Stimulated activated CD8-positive, alpha-beta memory T cell treated with anti-CD3 and anti-CD28 coated beads, Interleukin-7, amount 100 ng/mL, for 4 hours (primary cell): ENCODE results near the gene ZNF428.
"Not testable (repeated sequence)": the region's sequence is repeated elsewhere in the genome, so short reads cannot be mapped to it uniquely, and the experiment has no call there.

ENCODE experiments used
- DNase-seq, 2 donors: peaks; one replicate each; pipeline ENCODE4 v3.0.0-alpha.2; 2020; ENCODE audit warnings: low read depth in 2 of 2

Gene ZNF428

DNA sequence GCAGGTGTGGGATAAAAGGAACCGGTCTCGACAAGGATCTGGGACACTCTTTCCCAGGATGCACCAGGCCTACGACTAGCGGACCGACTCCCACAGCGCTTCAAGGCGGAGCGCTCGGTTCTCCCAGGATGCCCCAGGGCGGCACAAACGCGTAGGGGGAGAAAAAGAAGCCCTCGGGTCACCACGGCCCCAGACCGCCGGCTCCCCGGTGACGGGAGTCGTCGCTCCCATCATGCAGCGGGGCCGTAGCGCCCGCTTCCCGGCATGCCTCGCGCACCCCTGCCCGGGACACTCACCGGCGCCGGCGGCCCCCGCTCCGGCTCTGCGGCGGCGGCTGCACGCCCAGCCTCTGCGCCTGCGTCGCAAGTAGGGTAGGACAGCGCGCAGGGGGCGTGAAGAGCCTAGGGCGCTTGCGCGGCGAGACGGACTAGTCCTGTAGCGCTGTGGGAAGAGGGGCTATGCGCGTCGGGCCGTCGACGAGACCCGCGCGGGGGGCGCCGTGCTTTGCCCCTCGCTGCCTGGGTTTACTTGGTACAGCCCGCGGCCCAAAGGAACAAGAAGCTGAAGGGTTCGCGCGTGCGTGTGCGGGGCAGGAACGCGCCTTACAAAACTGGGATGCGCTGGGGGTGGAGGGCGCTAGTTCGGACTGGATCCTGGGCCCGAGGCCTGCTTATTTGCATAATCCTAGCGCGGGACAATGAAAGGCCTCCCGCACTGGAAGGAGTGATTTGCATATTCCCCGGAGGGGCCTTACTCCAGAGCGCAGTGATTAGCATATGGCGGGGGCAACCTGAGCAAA lies at the start of gene ZNF428:
TSS of gene ZNF428 (minus strand) at position 368 of the 799 bp plus-strand sequence. CDS start 5,325 bp downstream, outside the sequence.
- DNase-seq = peak; percentile 74 to 89

GRCh38 chr19:43668406-43669109 lies 49.1 kb upstream of the ZNF428 start:
- peak; percentile 81 to 93 for DNase-seq

DNA sequence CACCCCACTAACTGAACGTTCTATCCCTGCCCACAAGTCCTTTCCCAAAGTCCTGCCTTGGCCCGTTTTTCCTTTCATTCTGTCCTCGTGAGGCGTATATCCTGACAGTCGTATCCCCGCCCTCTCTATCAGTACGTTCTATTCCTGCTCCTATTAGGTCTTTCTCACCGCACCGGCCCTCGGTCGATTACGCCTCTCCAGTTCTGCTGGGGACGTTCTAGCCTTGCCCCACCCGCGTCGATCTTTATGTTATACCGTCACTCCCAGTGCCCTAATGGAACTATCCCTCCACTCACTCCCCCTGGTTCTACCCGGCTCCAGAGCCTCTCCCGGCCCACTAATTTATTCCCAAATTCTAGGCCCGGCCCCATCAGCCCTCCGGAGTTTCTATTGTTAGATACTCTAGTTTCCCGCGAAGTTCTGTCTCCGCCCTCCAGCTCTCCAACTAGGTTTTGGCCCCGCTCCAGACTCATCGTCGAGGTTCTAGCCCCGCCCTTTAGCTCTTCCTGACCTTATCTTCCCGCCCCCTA lies 48.5 kb upstream of the ZNF428 start:
- DNase-seq = no peak

GRCh38 chr19:43667126-43667875 lies 47.9 kb upstream of the ZNF428 start:
- no peak for DNase-seq

GRCh38 chr19:43664018-43664417 lies 44.6 kb upstream of the ZNF428 start:
- no peak for DNase-seq

GRCh38 chr19:43662487-43662886 lies 43.1 kb upstream of the ZNF428 start:
- no peak for DNase-seq

DNA sequence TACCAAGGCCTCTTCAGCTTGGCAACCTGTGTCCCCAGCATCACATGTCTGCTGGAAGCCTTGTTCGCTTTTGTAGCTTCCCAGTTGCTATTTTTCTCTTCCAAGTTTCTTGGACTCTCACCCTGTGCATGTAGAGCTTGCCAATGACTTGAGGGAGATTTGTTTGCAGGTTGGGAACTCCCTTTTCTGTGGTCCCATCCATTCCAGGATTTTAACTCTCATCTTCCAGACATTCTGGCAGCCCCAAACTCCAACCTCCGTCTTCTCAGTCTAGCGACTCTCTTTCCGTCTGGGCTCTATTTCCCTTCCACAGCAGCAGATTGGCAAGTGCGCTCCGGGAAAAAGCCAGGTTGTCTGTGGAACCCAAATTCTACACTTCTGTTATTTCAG lies 41.5 kb upstream of the ZNF428 start:
- no peak for DNase-seq

GRCh38 chr19:43660301-43660970 lies 41.0 kb upstream of the ZNF428 start:
- DNase-seq = no peak

GRCh38 chr19:43658494-43658893 lies 39.1 kb upstream of the ZNF428 start:
- DNase-seq = no peak

DNA sequence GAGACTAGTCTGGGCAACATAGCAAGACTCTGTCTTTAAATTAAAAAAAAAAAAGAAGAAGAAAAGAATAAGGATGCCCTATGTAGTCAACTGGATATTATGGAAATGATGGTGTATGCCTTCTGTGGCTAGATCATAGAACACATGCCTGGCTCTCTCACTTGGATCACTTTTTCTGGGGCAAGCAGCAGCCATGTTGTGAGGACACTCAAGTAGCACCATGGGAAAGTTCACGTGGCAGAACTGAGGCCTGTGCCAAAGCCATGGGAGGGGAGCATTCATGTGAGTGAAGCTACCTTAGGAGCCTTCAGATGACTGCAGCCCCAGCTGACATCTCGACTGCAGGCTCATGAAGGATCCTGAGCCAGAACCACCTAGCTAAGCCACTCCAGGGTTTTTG lies 38.6 kb upstream of the ZNF428 start:
- DNase-seq = no peak

- no peak for DNase-seq
These were observed 37.0 kb upstream of the ZNF428 start for GRCh38 chr19:43656436-43656835.

GRCh38 chr19:43652546-43652874 lies 33.1 kb upstream of the ZNF428 start:
- no peak for DNase-seq

DNA sequence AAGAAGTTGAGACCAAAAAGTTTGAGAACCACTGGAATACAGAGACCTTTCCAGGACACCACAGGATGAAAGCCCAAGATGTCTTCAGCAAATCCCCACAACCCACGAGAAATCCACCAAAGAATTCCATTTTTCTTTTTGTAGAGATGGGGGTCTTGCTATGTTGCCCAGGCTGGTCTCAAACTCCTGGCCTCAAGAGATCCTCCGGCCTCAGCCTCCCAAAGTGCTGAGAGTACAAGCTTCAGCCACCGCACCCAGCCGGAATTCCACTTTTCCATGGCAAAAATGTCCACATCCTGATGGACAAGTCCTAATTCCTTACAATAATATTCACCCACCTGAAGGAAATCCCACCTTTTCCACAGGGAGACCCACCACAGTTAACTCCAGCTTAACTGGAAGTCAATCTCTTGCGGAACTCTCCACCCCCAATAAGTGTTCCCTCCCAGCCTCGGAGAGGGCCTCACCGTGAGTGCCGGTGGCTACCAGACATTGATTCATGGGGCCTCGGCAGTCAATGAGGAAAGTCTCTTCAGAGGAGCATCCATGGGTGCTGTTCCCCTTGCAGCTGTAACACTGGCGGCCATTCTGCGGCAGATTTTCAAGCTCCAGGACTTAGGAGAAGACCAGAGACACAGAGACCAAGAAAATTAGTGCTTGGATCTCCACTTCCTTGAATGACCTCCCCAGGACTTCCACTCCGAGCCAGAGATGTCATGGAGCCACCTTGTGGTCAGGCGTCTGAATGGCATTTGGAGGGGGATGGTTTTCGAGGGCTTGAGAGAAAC lies 32.5 kb upstream of the ZNF428 start:
- DNase-seq = no peak

DNA sequence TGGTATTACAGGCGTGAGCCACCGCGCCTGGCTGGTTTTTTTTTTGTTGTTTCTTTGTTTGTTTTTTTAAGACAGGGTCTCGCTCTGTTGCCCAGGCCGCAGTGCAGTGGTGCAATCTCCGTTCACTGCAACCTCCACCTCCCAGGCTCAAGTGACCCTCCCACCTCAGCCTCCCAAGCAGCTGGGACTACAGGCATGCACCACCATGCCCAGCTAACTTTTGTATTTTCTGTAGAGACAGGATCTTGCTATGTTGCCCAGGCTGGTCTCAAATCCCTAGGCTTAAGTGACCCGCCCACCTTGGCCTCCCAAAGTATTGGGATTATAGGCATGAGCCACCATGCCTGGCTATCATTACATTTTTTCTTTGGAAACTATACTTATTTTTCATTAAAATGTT lies 30.8 kb upstream of the ZNF428 start:
- DNase-seq = not testable (repeated sequence)

- no peak for DNase-seq
These were observed 30.1 kb upstream of the ZNF428 start for GRCh38 chr19:43649514-43649913.

GRCh38 chr19:43648633-43649032 lies 29.2 kb upstream of the ZNF428 start:
- no peak for DNase-seq

DNA sequence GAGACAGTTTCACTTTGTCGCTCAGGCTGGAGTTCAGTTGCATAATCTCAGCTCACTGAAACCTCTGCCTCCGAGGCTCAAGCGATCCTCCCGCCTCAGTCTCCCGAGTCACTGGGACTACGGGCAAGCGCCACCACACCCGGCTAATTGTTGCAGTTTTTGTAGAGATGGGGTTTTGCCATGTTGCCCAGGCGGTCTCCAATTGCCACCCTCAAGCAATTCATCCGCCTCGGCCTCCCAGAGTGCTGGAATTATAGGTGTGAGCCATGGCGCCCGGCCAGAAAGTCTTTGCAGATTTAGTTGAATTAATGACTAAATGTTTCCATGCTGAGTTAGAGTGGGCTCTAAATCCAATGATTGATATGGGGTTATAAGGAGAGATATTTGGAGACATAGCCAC lies 24.8 kb upstream of the ZNF428 start:
- DNase-seq = no peak

DNA sequence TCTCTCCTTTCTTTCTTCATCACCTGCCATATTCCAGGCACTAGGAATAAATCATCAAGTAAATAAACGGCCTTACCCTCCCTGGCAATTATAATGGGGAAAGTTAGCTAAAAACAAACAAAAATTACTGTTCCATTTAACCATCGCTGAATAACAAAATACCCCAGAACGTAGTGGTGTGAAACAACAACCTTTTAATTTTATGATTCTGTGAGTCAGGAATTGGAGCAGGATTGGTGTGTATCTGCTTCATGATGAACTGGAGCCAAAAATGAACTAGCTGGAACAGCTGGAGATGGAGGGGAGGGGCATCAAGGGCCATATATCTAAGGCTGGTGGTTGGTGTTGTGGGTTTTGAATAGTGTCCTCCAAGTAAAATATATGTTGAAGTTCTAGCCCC lies 23.9 kb upstream of the ZNF428 start:
- no peak for DNase-seq

GRCh38 chr19:43642531-43642930 lies 23.1 kb upstream of the ZNF428 start:
- DNase-seq = no peak

DNA sequence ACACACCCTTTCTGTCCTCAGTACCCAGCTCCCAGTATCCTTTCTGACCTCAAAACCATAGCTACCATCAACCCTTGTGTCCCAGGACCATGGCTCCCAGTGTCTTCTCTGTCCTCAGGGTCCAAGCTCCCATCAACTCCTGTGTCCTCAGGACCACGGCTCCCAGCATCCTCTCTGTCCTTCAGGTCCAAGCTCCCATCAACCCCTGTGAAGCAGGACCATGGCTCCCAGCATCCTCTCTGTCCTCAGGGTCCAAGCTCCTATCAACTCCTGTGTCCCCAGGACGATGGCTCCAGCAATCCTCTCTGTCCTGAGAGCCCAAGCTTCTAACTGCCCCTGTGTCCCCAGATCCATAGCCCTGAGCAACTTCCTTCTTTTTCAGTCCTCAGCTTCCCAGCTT lies 21.9 kb upstream of the ZNF428 start:
- DNase-seq = no peak

GRCh38 chr19:43640424-43640757 lies 21.0 kb upstream of the ZNF428 start:
- no peak for DNase-seq
